Fibroblast of villous mesenchyme (primary cell): ENCODE results near the gene ZNF83. TPM values are rescaled to one million over a fixed set of nuclear protein-coding genes. Genes with fewer than 3 reads are reported as not detected.
"Not testable (repeated sequence)": the region's sequence is repeated elsewhere in the genome, so short reads cannot be mapped to it uniquely, and the experiment has no call there.

Experiments used
- DNase-seq: peaks from one replicate; pipeline ENCODE4 v3.0.0-alpha.2; 2010; ENCODE audit warnings: low read depth
- H3K4me3 ChIP-seq: 2 replicates; pipeline ENCODE4 v1.5.1; 2011; ENCODE audit warnings: low read depth, mild to moderate bottlenecking, low read length
- CTCF ChIP-seq: IDR thresholded peaks from 2 replicates; pipeline ENCODE4 v1.5.1; 2012; ENCODE audit warnings: low read depth, mild to moderate bottlenecking, low read length; ENCODE audit not compliant: insufficient read depth
- total RNA-seq: library from RNA; depleted of rRNA; stranded (reverse); fragments of >200 nt; gene quantifications from 2 replicates; pipeline ENCODE4 v1.2.3, GENCODE V29; 2012

The ZNF83 gene
- total RNA-seq, 1 donor: 47.1 TPM

DNA sequence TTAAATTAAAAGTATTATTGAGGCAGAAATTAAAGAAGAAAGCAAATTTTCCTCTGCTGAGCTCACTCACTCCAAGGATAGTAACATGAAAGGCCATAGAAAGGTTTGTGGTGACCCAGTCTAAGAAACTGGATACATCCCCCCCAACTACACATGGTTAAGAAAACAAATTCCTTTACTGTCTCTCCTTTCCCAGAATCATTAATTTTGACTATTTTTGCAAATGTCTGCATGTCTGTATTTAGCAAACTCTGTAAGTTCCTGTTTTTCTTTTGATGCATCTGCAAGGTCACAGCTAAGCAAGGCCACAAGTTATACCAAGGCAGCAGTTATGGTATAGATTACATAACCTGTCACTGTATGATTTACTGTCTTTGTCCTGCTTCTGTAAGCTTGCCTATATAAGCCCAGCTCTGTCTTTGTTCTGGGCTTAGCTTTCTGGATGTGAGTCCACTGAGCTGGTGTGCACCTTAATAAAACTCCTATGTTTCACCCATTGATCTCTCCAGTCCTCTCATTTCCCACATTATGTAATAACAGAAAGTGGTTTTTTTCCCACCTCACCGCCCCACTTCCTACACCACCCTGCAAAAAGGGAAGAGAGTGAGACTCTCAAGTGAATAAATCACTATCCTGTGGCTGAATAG is 8.5 kb upstream of the ZNF83 start:
- H3K4me3 ChIP-seq: no peak overlapping the region
- no peak for TF ChIP-seq CTCF
- no peak for DNase-seq

DNA sequence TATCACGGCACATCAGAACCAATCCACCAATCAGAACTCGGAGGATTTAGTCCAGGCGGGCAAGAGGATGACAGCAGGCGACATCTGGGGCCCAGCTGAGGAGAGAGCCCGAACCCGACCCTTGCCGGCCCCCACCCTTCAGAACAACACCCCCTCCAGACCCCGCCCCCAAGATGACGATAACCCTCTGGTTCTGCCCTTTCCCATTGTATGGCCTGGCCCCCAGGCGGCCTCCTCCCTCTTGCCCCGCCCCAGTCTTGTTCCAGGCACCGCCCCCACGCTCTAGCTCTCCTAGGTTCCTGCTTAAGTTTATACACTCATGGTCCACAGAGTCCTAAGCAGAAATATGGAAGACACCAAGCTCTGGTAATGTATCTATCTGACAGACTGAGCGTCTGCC is 2.8 kb upstream of the ZNF83 start:
- peak; percentile 17 for DNase-seq
- no peak for TF ChIP-seq CTCF
- H3K4me3 ChIP-seq: no peak overlapping the region

- TF ChIP-seq CTCF: no peak
- peak; percentile 63 for DNase-seq
- no peak overlapping the region for H3K4me3 ChIP-seq
These were observed 1.8 kb upstream of the ZNF83 start for GRCh38 chr19:52639996-52640395.

GRCh38 chr19:52638601-52639000 is 446 bp upstream of the ZNF83 start:
- no peak for TF ChIP-seq CTCF
- peak; percentile 62 for DNase-seq
- peak overlapping the region; percentile 83 for H3K4me3 ChIP-seq

DNA sequence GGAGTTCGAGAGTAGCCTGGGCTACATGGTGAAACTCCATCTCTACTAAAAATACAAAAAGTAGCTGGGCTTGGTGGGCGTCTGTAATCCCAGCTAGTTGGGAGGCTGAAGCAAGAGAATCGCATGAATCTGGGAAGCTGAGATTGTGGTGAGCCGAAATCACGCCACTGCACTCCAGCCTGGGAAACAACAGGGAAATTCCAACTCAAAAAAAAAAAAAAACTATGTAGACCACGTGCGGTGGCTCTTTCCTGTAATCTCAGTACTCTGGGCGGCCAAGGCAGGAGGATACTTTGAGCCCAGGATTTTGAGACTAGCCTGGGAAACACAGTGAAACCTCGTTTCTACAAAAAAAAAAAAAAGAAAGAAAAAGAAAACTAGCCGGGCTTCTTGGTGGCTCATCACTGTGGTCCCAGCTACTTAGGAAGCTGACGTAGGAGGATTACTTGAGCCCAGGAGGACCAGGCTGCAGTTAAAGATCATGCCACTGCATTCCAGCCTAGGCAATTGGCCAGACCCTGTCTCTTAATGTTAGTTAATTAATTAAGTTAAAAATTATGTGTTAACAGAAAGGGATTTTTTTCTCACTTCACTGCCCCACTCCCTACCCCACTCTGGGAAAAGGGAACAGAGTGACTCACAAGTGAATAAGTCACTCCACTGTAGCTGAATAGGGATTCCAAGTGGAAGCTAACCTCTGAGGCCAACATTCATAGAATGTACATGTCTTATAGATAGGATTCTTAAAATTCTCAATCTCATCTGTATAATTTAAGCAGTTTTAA is 2.2 kb downstream of the ZNF83 start:
- H3K4me3 ChIP-seq: no peak overlapping the region
- peak; percentile 33 for DNase-seq
- TF ChIP-seq CTCF: no peak

DNA sequence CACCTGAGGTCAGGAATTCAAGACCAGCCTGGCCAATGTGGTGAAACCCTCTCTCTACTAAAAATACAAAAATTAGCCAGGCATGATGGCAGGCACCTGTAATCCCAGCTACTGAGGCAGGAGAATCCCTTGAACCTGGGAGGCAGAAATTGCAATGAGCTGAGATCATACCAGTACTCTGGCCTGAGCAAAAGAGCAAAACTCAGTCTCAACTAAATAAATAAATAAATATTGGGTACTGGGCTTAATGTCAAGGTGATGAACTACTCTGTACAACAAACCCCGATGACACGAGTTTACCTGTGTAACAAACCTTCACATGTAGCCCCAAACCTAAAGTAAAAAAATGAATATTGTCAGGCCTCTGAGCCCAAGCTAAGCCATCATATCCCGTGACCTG is 10.7 kb downstream of the ZNF83 start:
- not testable (repeated sequence) for H3K4me3 ChIP-seq, DNase-seq

DNA sequence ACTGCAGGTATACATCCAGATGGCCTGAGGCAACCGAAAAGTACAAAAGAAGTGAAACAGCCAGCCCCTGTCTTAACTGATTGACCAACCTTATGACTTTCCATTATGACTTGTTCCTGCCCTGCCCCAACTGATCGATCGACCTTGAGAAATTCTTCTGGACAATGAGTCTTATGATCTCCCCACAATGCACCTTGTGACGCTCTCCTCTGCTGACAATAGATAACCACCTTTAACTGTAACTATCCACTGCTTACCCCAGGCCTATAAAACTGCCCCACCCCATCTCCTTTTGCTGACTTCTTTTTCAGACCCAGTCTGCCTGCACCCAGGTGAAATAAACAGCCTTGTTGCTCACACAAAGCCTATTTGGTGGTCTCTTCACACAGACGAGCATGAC is 11.2 kb downstream of the ZNF83 start:
- TF ChIP-seq CTCF: no peak
- no peak for DNase-seq
- H3K4me3 ChIP-seq: no peak overlapping the region
